K562 (cell line): ENCODE data around the gene STC2. TPM values are rescaled to one million over a fixed set of nuclear protein-coding genes. Genes with fewer than 3 reads are reported as not detected.

Experiments used
- ATAC-seq: fragments of 200-7000 bp; cut with Tn5 transposase; 3 replicates; pipeline ENCODE4 v1.9.1; 2020; ENCODE audit warnings: moderate library complexity
- BruUV-seq: library from RNA; stranded (reverse); fragments of 400-500 nt; replicated peaks from 2 replicates; lab custom pipeline; 2021; lab: Mats Ljungman, UMichigan
- CTCF ChIA-PET: fragments of 300-600 bp; formaldehyde crosslinking; extraction: SDS; loops from one replicate; lab custom pipeline; 2021; ENCODE audit warnings: low intra/inter-chr PET ratio; lab: Yijun Ruan, JAX
- POLR2A ChIA-PET: fragments of 300-600, 350-650 bp; sonication (Branson Sonifier 250); formaldehyde crosslinking; extraction: SDS; loops from one replicate; lab custom pipeline; 2021; ENCODE audit warnings: antibody characterized with exemption, inconsistent platforms; lab: Yijun Ruan, JAX
- DNase-seq, 4 experiments: peaks; one replicate each; pipeline versions ENCODE4 v3.0.0 to v3.0.0-alpha.2; 2011 to 2018; ENCODE audit warnings: low spot score in 3 of 4, mixed read lengths in 3 of 4; ENCODE audit errors: extremely low read depth in 1 of 4
- FAIRE-seq: peaks from 2 replicates; lab custom pipeline; 2011; peaks lifted over from hg19 to GRCh38; lab: Jason Lieb, UNC
- H2AFZ ChIP-seq: 2 replicates; pipeline ENCODE4 v1.6.0; 2011; ENCODE audit warnings: low read depth, low read length, control low read depth, inconsistent platforms
- H3K27ac ChIP-seq: fragments of 200-600 bp; 3 replicates; pipeline ENCODE4 v1.8.0; 2011; ENCODE audit warnings: low read depth, mild to moderate bottlenecking, control low read depth, inconsistent platforms, low read length, moderate library complexity, mixed read lengths; ENCODE audit errors: extremely low read depth
- H3K27me3 ChIP-seq, 2 experiments: fragments of 300-600 bp in 1 of 2; 2 replicates in 1 of 2; 3 replicates in 1 of 2; pipeline versions ENCODE4 v1.6.0 to v1.8.0; 2011; ENCODE audit warnings: inconsistent platforms in 2 of 2, low read length in 2 of 2, mild to moderate bottlenecking in 1 of 2, mixed read lengths in 1 of 2, moderate library complexity in 1 of 2; ENCODE audit not compliant: control insufficient read depth in 2 of 2, insufficient read depth in 2 of 2
- H3K36me3 ChIP-seq: fragments of 300-600 bp; 3 replicates; pipeline ENCODE4 v1.8.0; 2011; ENCODE audit warnings: mild to moderate bottlenecking, low read length, inconsistent platforms; ENCODE audit not compliant: control insufficient read depth, insufficient read depth
- H3K4me1 ChIP-seq, 2 experiments: fragments of 200-600 bp in 1 of 2; replicated peaks in 1 of 2; 2 replicates in 1 of 2; 3 replicates in 1 of 2; pipeline versions ENCODE4 v1.5.1 to v1.8.0; 2011; ENCODE audit warnings: inconsistent platforms in 2 of 2, low read length in 2 of 2, mild to moderate bottlenecking in 1 of 2, mixed read lengths in 1 of 2, moderate library complexity in 1 of 2; ENCODE audit not compliant: control insufficient read depth in 2 of 2, insufficient read depth in 2 of 2
- H3K4me2 ChIP-seq: 2 replicates; pipeline ENCODE4 v1.6.1; 2011; ENCODE audit warnings: low read length, control low read depth, inconsistent platforms, mixed read lengths; ENCODE audit not compliant: insufficient read depth
- H3K4me3 ChIP-seq: fragments of 200-600 bp; sonication (generic), shearing (Covaris generic); 2 replicates; pipeline ENCODE4 v1.5.1; 2016; ENCODE audit warnings: control low read depth, inconsistent platforms
- H3K79me2 ChIP-seq: fragments of 200-600 bp; 3 replicates; pipeline ENCODE4 v1.8.0; 2011; ENCODE audit warnings: low read length, inconsistent platforms; ENCODE audit not compliant: control insufficient read depth, insufficient read depth
- H3K9ac ChIP-seq, 2 experiments: 2 replicates each; pipeline versions ENCODE4 v1.6.0 to v1.6.1; 2011; ENCODE audit warnings: low read depth in 2 of 2, low read length in 2 of 2, control low read depth in 1 of 2, inconsistent platforms in 1 of 2, mild to moderate bottlenecking in 1 of 2, mixed read lengths in 1 of 2; ENCODE audit not compliant: insufficient read depth in 1 of 2
- H3K9me1 ChIP-seq: one replicate; pipeline ENCODE4 v1.6.0; 2011; ENCODE audit warnings: inconsistent platforms, mild to moderate bottlenecking, low read length, moderate library complexity; ENCODE audit not compliant: control insufficient read depth, insufficient read depth
- H3K9me3 ChIP-seq: replicated peaks from 2 replicates; pipeline ENCODE4 v1.5.1; 2011; ENCODE audit warnings: low read depth, low read length, inconsistent platforms; ENCODE audit not compliant: control insufficient read depth, insufficient read depth
- H4K20me1 ChIP-seq: replicated peaks from 2 replicates; pipeline ENCODE4 v1.6.1; 2011; ENCODE audit warnings: low read length, inconsistent platforms, mixed read lengths; ENCODE audit not compliant: control insufficient read depth, insufficient read depth
- BHLHE40 ChIP-seq: IDR thresholded peaks from 2 replicates; pipeline ENCODE4 v1.6.1; 2011; ENCODE audit warnings: low read length, improper control_type of control experiment
- CC2D1A ChIP-seq: fragments of 450-650 bp; IDR thresholded peaks from 2 replicates; pipeline ENCODE4 v1.6.1; 2017; ENCODE audit warnings: mild to moderate bottlenecking
- CGGBP1 ChIP-seq: fragments of 250-450 bp; sonication (Bioruptor Pico); IDR thresholded peaks from 2 replicates; pipeline ENCODE4 v1.9.0; 2021; ENCODE audit warnings: mild to moderate bottlenecking
- E2F6 ChIP-seq, 2 experiments: IDR thresholded peaks; 2 replicates each; pipeline ENCODE4 v1.6.1; 2011; ENCODE audit warnings: borderline replicate concordance in 1 of 2, control low read depth in 1 of 2, low read depth in 1 of 2, low read length in 1 of 2, mild to moderate bottlenecking in 1 of 2, mixed read lengths in 1 of 2, moderate library complexity in 1 of 2; ENCODE audit not compliant: insufficient read depth in 1 of 2, insufficient read length in 1 of 2, poor library complexity in 1 of 2, severe bottlenecking in 1 of 2; ENCODE audit errors: extremely low read depth in 1 of 2
- E2F8 ChIP-seq: fragments of 450-650 bp; IDR thresholded peaks from 2 replicates; pipeline ENCODE4 v1.7.1; 2018; ENCODE audit warnings: mild to moderate bottlenecking, low read depth; ENCODE audit not compliant: partially characterized antibody
- HDAC1 ChIP-seq, 2 experiments: fragments of 450-650 bp; IDR thresholded peaks; 2 replicates each; pipeline ENCODE4 v1.6.1; 2016 to 2017; ENCODE audit warnings: inconsistent platforms in 1 of 2, mild to moderate bottlenecking in 1 of 2, moderate library complexity in 1 of 2
- JUND ChIP-seq, 2 experiments: IDR thresholded peaks; 2 replicates in 1 of 2; 3 replicates in 1 of 2; pipeline ENCODE4 v1.6.1; 2011; ENCODE audit warnings: borderline replicate concordance in 2 of 2, low read depth in 2 of 2, low read length in 2 of 2, improper control_type of control experiment in 1 of 2, missing biosample characterization in 1 of 2, missing genetic modification characterization in 1 of 2, missing genetic modification reagents in 1 of 2
- KDM1A ChIP-seq, 2 experiments: fragments of 450-650 bp; IDR thresholded peaks; 2 replicates each; pipeline ENCODE4 v1.6.1; 2016; ENCODE audit warnings: mild to moderate bottlenecking in 2 of 2
- MCM7 ChIP-seq, 2 experiments: fragments of 450-650 bp; IDR thresholded peaks; 2 replicates each; pipeline ENCODE4 v1.6.1; 2016 to 2018
- NR2C1 ChIP-seq, 2 experiments: fragments of 450-650 bp; IDR thresholded peaks; 2 replicates each; pipeline ENCODE4 v1.6.1; 2017; ENCODE audit warnings: mild to moderate bottlenecking in 2 of 2, antibody characterized with exemption in 1 of 2, inconsistent platforms in 1 of 2, missing compliant biosample characterization in 1 of 2, missing genetic modification characterization in 1 of 2
- POLR2H ChIP-seq: IDR thresholded peaks from 2 replicates; pipeline ENCODE4 v1.6.1; 2016; ENCODE audit warnings: missing genetic modification characterization, low read depth, mild to moderate bottlenecking, control low read depth, missing compliant biosample characterization, moderate library complexity
- RCOR1 ChIP-seq, 2 experiments: IDR thresholded peaks; 2 replicates each; pipeline ENCODE4 v1.6.1; 2012; ENCODE audit warnings: low read depth in 2 of 2, low read length in 2 of 2, borderline replicate concordance in 1 of 2, improper control_type of control experiment in 1 of 2
- TBL1XR1 ChIP-seq, 2 experiments: IDR thresholded peaks; 2 replicates each; pipeline ENCODE4 v1.6.1; 2012; ENCODE audit warnings: improper control_type of control experiment in 2 of 2, low read length in 2 of 2, mild to moderate bottlenecking in 1 of 2
- ZNF384 ChIP-seq: IDR thresholded peaks from 2 replicates; pipeline ENCODE4 v1.6.1; 2012; ENCODE audit warnings: low read depth, low read length, improper control_type of control experiment
- WGBS: fragments of 100-300 bp; shearing (Covaris generic); methylation state at CpG from one replicate; pipeline ENCODE4 v1.1.6; 2016; ENCODE audit warnings: low coverage, mixed read lengths; ENCODE audit not compliant: insufficient coverage; ENCODE audit errors: missing lambda C conversion rate; 5-methylcytosine and 5-hydroxymethylcytosine counted together
- in situ Hi-C: fragments of 300-500 bp; cut with MboI; formaldehyde crosslinking; loops from 4 replicates; pipeline ENCODE4 v1.15.0; 2018; ENCODE audit warnings: inconsistent platforms, mixed read lengths
- intact Hi-C: fragments of 100-400 bp; cut with micrococcal nuclease; formaldehyde crosslinking; loops from 2 replicates; pipeline ENCODE4 v1.14.2; 2022
- polyA plus RNA-seq, 8 experiments: library from polyadenylated mRNA; depleted of rRNA in 4 of 8; stranded (reverse) in 5 of 8; unstranded in 3 of 8; fragments of >200 nt; fragmentation: Nextera tagmentation in 2 of 8; fragmentation: Illumina TruSeq in 1 of 8; extraction: Ambion mirVana in 2 of 8; extraction: Trizol in 1 of 8; gene quantifications; 2 replicates each; pipeline versions ENCODE4 v1.2.1 to v1.2.3, GENCODE V29; 2011 to 2014; ENCODE audit warnings: inconsistent platforms in 1 of 8, missing spikeins in 1 of 8
- total RNA-seq, 7 experiments: library from RNA; depleted of rRNA in 6 of 7; stranded (reverse); fragments of >200 nt in 6 of 7; fragmentation: Illumina TruSeq in 2 of 7; extraction: Trizol in 2 of 7; gene quantifications; 2 replicates each; pipeline versions ENCODE4 v1.2.1 to v1.2.3, GENCODE V29; 2011 to 2021; ENCODE audit warnings: low replicate concordance in 1 of 7

The STC2 gene
- total and polyA plus RNA-seq, 9 of the 15 experiments (the other 6 are each of a cell fraction or from before 2014, with no cell fraction given), result 0.62 to 31.7 (median 7.4) TPM

- intact Hi-C loops, result loop anchor here (1.0 to 5.0 kb wide), 2 partner anchors 38 to 278 kb away; no protein-coding TSS in a partner anchor
- H3K9me3 ChIP-seq, result no peaks in the 10 kb centered on the region
- POLR2A ChIA-PET, result interaction anchor here (0.5 to 3.8 kb wide), 10 partner anchors 12 to 879 kb away, joined by 3 to 22 read pairs (median 4); partner anchors contain the start of gene STC2
- no peak overlapping the region; the same call in 1 of the 2 replicates for H3K4me3 ChIP-seq
- H3K9ac ChIP-seq, result peak overlapping the region in 1 of 2 experiments; percentile 82; a peak in 1 of 4 replicates
- in situ Hi-C loops, result loop anchor here (5.0 kb wide), 2 partner anchors 38 to 273 kb away; no protein-coding TSS in a partner anchor
- ATAC-seq (peak; percentile 90), DNase-seq (peak; percentile 67 to 83 (median 72)), FAIRE-seq (peak; percentile 96)
- H3K79me2 ChIP-seq, result no peaks in the 10 kb centered on the region
- no peaks in the 10 kb centered on the region for H3K9me1 ChIP-seq
- H4K20me1 ChIP-seq, result 0 out of 2 replicates have a peak, but pooled peaks cover 3% of the 10 kb centered on the region
- no peak overlapping the region for H3K27ac ChIP-seq
- H3K4me1 ChIP-seq, result peaks cover 11 to 19% of the 10 kb centered on the region in 2 experiments
- H3K4me2 ChIP-seq, result peak overlapping the region; percentile 75
- CTCF ChIA-PET, result interaction anchor here (0.7 to 4.4 kb wide), 6 partner anchors 10 to 1642 kb away, joined by 3 to 86 read pairs (median 3); partner anchors contain the start of genes BOD1 and STC2
- no TSS peak for BruUV-seq
- no peaks in the 10 kb centered on the region for H3K36me3 ChIP-seq
- H2AFZ ChIP-seq, result peak overlapping the region; percentile 83
- 4% methylated on average over 37 of the region's 37 CpGs for WGBS
- H3K27me3 ChIP-seq, result peaks cover 17 to 34% of the 10 kb centered on the region in 2 experiments
- TF ChIP-seq MCM7 (IDR thresholded peaks at IDR 0.05), result no peak
- TF ChIP-seq RCOR1 (IDR thresholded peaks at IDR 0.05; ENCODE audit: borderline replicate concordance in 1 of 2, low read depth in 2 of 2, low read length in 2 of 2), result peak in 1 of 2 experiments; percentile 76; a peak in 2 of 4 replicates
- no peak; the same call in 1 of the 2 replicates for TF ChIP-seq JUND (IDR thresholded peaks at IDR 0.05; ENCODE audit: borderline replicate concordance, low read depth, low read length)
- TF ChIP-seq JUND (tag; IDR thresholded peaks at IDR 0.05; ENCODE audit: borderline replicate concordance, low read depth, low read length), result peak; percentile 43; the same call in 1 of the 3 replicates
- no peak for TF ChIP-seq NR2C1 (IDR thresholded peaks at IDR 0.05)
- no peak for TF ChIP-seq NR2C1 (tag; IDR thresholded peaks at IDR 0.05)
- 0 out of 2 replicates have a peak, but pooled peaks have one; percentile 34 for TF ChIP-seq BHLHE40
- TF ChIP-seq HDAC1 (IDR thresholded peaks at IDR 0.05), result peak in 1 of 2 experiments; percentile 35; a peak in 1 of 4 replicates
- peak in 1 of 2 experiments; percentile 50; a peak in 1 of 4 replicates for TF ChIP-seq KDM1A (IDR thresholded peaks at IDR 0.05)
- peak; percentile 15 to 37 for TF ChIP-seq E2F6 (IDR thresholded peaks at IDR 0.05; ENCODE audit: borderline replicate concordance in 1 of 2, extremely low read depth in 1 of 2, insufficient read depth in 1 of 2, insufficient read length in 1 of 2, low read depth in 1 of 2, low read length in 1 of 2, poor library complexity in 1 of 2, severe bottlenecking in 1 of 2)
- peak; percentile 53 for TF ChIP-seq ZNF384
- TF ChIP-seq TBL1XR1 (IDR thresholded peaks at IDR 0.05; ENCODE audit: low read length in 2 of 2), result peak in 1 of 2 experiments; percentile 34; a peak in 1 of 4 replicates
- peak; percentile 28 for TF ChIP-seq E2F8
- TF ChIP-seq CGGBP1 (CRISPR knock-in tag), result no peak
- no peak for TF ChIP-seq POLR2H
- peak; percentile 90 for TF ChIP-seq CC2D1A
These were observed 34.2 kb downstream of the STC2 start for GRCh38 chr5:173293817-173294672.
